NCI-H2227 (cell line): Measurements from ENCODE around the gene GUCY1A2.
"Not testable (repeated sequence)": the region's sequence is repeated elsewhere in the genome, so short reads cannot be mapped to it uniquely, and the experiment has no call there.

Source experiments
- DNase-seq: peaks from one replicate; lab custom pipeline; 2025; ENCODE audit not compliant: unreplicated experiment; lab: John Stamatoyannopoulos, UW

Gene GUCY1A2

DNA sequence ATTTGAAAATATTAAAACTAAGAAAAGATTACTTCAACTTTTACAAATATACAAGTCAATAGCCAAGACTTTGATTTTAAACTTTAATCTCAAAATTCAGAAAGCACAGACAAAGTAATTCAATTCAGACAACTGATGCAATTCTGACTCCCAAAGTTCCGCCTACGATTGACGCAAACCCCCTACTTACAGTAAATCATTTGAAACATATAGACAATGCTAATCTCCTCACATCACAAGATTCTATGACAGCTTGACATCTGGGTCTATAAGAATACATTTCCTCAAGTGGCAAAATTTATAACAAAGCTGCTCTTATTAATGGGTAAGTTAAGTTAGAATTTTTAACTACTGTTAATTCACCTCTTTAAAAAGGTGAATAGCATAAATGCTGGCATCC lies 75.2 kb downstream of the GUCY1A2 start:
- no peak for DNase-seq

DNA sequence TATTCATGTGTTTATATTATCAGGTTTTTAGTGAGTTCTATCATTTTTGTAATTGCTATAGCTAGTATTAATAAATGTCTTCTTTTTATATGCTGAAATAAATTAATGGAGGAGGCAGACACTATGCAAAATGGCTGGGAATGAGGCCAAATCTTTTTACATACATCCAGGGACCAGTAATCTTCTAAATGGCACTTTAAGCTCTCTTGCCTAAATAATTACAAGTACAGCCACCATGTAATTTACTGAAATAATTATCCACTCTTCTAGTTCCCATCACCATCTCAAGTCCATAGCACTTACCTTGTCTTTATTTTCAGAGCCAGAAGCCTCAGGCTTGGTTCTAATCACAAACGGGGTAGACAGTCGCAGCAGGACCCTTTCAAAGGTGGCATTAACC lies 79.1 kb downstream of the GUCY1A2 start:
- peak; percentile 30 for DNase-seq

DNA sequence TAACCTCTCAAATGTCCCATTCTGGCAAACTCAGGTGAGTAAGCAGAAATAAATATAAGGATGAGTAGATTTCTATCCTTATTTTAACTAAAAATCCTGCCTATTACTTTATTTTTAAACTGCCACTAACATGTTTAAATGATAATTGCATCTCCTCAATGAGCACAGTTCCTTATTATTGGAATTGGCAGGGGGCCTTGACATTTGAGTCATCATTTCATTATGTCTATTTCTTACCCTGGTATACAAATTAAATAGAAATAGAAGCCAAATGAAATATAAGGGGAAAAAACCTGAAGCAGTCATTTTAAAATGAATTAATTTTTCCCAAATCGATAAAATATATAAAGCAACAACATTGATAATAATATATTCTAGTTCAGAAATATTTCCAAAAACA lies 81.2 kb downstream of the GUCY1A2 start:
- DNase-seq: no peak

DNA sequence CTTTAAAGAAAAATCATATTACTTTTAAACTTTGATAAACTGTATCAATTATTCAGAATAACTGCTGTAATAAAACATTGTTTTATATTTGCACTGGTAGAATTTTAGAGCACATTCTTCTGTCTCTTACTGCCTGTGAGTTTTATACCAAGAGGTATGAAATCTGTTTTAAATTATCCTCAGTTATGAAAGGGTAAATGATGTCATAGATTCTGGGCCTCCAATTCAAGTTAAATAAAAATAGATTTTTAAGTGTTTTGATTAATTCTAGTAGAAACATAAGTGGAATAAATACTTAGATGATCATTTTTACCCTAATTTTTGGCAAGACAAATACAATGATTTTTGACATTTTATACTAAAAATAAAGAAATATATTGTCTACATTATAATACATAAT lies 93.0 kb downstream of the GUCY1A2 start:
- no peak for DNase-seq

DNA sequence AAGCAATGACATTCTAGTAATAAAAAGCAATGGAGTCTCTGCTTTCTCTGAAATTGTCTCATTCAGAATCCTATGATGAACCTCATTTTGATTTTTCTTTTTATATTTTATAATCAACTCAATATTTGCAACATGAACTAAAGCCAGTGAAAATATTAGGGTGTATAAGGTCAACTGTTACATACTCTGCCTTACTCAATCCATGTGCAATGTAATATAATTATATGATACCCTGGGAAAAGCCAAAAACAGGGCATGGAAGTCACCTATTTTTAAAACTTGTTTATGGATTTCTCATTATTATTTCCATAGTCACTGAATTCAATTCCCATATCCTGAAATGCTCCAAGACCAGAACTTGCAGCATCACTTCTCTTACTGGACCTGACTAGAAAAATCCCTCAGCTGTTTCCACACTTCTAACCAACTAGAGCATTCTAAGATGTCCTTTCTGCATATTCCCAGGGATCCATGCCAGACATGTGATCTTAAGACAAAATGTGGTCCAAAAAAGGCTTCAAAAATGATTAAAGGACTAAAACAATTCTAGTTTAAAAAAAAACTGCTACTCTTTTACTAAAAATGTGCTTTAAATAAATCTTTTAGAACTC lies 97.3 kb downstream of the GUCY1A2 start:
- DNase-seq: no peak

DNA sequence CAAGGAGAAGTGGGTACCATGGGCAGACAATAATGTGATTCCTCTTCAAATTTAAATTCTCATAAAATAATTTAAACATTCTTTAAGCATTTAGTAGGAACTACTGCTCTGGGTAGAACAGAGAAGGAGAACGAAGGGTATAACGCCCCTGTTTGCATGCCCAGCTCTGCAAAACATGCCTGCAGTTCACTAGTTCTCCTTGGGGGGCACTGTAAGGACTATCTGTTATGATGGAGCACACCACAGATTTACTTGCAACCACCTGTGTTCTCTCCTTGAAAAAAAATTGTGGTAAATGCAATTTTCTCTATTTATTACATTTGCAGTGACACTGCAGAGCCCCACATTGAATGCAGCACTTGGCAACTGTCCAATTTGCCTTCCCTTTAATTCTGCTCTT lies 100.3 kb downstream of the GUCY1A2 start:
- DNase-seq: peak; percentile 14

DNA sequence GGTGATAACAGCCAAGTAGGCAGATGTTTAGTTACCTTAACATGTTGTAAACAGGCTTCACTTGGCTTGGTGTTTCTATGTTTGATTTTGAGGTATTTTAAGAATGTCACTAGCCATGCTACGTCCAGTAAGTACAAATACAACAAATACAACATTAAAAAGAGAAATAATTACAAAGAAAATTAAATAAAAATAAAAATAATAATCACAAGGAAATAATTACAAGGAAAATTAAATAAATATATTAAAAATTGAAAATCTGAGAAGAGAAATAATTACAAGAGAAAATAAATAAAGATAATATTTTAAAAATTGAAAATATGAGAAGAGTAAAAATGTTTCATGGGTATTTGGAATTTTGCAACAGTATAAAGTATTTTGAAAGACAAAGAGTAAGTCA lies 103.9 kb downstream of the GUCY1A2 start:
- DNase-seq: no peak

DNA sequence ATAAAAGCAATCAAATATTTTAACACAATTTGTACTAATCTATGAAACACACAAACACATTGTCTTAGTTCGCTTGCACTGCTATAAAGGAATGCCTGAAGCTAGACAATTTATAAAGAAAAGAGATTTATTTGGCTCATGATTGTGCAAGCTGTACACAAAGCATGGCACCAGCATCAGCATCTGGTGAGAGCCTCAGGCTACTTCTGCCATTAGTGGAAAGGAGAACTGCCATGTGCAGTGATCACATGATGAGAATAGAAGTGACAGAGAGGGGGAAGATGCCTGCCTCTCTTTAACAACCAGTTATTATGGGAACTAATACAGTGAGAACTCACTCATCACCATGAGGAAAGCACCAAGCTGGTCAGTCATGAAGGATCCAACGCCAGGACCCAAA lies 105.1 kb downstream of the GUCY1A2 start:
- DNase-seq: no peak

DNA sequence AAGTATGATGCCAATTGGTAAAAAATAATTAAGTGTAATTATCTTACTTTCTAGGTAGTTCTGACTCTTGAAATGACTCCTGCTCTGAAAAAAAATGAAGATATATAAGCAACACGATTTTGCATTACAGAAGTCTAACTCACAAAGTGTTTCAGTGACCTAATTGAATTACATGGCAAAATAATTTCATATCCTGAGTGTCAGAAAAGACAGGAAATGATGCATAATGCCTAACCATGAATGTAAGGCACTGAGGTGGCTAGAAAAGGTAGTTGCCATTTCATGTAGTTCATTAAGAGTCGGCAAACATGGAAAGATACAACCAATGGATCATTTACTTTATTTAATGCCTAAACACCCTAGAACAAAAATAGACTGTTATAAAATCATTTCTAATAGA lies 113.5 kb downstream of the GUCY1A2 start:
- DNase-seq: no peak

DNA sequence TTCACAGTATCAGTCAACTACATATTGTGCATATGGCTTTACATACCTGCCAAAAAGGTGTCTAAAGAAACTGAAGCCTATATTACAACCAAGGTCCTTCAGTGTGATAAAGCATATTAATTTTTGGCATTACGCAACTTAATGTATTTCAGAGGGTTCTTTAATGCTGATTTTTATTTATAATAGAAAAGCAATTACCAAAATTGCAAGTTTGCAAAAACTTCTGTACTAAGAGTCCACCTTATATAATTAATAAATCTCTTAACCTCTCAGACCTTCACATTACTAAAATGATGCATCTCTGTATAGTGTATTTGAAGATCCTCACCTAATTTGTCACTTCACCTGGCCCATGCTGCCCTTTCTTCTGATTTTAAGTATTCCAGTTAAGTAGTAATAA lies 128.6 kb downstream of the GUCY1A2 start:
- DNase-seq: no peak

DNA sequence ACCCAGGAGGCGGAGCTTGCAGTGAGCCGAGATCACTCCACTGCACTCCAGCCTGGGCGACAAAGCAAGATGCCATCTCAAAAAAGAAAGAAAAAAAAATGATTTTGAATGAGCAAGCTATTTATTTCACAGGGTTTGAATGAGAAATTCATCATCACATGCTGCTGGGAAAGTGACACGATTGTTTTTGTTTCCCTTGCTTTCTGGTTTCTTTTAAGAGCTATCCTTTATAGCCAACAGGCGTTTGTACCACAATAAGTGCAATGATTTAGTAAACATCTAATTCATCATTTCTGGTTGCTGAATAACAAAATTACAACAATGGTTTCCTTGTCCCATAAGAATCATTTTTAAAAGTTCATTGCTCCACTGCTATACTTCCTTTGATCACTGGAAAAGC lies 129.9 kb downstream of the GUCY1A2 start:
- no peak for DNase-seq

DNA sequence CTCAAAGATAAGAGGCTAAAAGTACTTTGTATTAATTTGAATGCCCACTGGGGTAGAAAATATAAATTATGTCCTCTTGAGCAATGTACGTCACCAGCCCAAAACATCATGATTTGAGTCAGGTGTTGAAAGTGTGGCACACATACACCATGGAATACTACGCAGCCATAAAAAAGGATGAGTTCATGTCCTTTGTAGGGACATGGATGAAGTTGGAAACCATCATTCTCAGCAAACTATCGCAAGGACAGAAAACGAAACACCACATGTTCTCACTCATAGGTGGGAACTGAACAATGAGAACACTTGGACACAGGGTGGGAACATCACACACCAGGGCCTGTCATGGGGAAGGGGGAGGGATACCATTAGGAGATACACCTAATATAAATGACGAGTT lies 134.6 kb downstream of the GUCY1A2 start:
- DNase-seq: not testable (repeated sequence)

DNA sequence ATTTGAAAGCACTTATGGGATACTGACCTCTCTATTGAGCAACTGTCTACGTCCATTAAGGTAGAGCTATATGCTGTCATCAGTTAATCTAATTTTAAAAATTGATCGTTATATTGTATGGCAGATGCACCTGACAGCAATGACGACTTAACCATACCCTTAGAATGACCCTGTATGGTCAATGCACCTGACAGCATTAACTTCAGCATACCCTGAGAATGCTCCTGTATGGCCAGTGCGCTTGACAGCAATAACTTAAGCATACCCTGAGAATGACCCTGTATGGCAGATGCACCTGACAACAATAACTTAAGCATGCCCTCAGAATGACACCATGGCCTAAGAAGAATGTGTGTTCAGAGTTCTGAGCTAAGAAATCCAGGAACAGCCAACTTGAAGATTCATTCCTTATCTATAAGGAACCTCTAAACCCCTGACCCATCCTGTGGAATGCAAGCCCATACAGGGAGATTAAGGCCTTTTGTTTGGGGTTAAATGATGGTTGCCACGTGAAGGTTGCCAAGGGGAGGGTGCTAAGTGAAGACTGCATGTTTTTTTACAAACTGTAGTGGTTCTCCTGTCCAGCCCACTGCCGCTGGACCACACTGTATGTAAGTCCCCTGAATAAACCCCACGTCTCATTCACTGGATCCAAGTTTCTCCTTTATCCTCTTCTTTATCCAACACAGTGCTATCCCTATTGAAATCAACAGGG lies 138.3 kb downstream of the GUCY1A2 start:
- DNase-seq: no peak

DNA sequence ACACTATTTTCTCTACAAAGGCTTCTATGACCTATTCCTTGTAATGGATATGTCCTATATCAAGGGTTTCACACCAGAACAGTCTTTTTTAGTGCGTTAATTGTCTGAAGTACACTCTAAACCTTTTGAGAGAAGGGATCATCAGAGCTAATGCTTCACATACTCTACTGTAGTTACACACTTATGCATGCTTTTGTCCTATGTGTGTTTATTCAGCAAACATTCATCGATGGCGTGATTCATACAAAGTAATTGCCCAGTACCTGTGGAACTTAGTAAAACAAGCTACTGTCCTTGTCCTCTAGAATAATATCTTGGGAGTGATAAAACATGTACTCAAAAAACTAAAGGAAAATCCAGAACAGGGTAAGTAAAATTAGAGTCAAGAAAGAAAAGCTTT lies 139.2 kb downstream of the GUCY1A2 start:
- no peak for DNase-seq

DNA sequence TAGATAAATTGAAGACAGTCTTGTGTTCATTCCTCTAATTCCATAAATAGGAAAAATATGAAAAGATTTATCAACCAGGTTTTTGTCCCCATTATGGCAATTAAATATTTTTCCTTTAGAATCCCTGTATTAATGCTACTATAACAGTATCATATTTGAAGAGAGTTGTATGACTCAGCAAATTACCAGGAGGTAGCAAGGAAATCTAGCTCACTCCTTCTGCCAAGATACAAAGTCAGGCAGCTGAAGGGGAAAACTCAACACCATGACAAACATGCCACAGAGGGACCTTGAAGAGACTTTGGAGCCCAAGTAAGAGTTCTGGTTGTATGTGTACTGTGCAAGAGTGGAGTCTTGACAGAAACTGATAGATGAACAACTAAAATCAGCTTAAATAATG lies 143.3 kb downstream of the GUCY1A2 start:
- DNase-seq: no peak

DNA sequence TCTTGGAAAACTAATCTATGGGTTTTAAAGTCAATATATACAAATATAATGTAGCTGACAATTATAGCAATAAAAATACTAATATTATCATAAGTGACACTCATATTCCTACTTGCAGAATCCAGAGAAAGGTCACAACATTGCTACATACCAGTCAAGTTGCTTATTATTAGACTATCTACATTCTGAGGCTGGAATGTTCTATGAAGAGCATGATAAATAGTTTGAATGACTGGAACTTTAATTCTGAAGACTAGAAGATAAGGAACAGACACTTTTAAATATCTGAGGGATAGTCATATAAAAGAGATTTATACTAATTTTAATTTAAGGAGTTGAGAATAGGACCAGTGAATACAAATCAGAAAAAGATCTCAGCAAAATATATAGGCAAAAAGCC lies 146.0 kb downstream of the GUCY1A2 start:
- DNase-seq: no peak

DNA sequence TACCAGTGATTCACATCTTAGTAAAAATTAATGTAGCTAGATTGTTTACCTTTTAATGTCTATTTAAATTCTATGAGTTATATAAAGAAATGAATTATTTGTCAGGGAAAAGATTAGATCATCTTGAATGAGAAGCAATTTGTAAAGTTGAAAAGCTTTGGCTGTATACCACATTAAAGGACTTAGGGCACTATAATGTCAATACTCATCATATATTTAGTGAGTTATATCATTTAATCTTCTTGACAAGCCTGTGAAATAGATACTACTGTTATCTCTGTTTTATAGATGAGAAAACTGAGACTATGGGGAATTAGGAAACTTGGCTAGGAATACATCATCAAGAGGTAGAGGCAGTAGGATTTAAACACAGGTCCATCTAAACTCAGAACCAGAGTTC lies 160.1 kb downstream of the GUCY1A2 start:
- DNase-seq: no peak

DNA sequence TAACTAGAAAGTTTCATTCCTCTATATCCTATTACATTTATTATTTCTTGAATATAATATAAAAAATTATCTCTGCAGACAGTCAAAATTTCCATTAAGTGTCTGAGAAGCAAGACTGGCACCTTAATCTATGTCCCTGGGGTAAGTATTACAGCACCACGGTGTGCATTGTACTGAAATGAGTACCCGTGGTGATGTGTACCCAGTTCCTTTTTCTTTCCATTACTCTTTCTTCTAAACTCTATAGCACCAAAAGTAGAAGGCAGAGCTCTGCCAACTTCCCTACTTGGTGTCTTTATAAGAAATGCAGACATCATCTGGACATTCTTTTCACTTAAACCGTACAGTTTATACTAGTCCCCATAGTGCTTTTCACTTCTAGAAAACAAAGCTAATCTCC lies 161.7 kb downstream of the GUCY1A2 start:
- no peak for DNase-seq

DNA sequence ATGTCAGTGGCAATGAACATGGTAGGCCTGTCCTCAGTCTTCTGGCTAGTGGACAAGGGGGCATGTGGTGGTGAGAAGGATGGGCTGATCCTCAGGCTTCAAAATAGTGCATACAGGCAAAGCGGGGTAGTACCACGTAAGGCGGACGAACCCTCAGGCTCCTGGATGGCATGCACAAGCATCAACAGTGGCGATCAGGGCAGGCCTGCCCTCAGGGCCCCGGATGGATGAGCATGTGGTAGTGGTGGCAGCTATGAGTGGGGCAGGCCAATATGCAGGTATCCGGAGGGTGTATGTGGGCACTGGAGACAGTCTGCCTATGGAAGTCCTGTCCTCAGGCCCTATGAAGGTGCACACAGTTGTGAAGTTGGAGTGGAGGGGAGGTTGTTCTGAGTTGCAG lies 163.8 kb downstream of the GUCY1A2 start:
- DNase-seq: no peak

DNA sequence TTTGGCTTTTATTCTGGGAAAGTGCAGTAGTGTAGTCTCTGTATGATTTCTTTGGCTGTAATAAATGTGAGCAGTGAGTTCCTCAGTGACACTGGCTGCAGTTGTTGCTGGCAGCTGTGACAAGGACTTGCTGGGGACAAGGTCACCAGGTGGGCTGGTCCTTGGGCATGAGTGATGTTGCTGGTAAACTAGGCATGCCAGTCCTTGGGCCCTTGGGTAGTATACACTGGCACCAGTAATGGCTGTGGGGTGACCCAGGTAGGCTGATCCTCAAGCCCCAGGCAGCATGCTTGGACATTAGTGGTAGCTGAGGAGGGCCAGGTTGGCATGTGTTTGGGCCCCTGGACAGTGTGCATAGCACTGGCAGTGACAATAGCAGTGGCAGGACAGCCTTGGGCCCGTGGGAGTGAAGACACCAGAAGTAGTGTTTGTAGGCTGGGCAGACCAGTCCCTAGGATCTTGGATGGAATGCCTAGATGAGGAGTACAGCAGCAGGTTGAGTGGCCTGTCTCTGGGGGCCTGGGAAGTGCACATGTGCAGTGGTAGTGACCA lies 164.3 kb downstream of the GUCY1A2 start:
- no peak for DNase-seq

DNA sequence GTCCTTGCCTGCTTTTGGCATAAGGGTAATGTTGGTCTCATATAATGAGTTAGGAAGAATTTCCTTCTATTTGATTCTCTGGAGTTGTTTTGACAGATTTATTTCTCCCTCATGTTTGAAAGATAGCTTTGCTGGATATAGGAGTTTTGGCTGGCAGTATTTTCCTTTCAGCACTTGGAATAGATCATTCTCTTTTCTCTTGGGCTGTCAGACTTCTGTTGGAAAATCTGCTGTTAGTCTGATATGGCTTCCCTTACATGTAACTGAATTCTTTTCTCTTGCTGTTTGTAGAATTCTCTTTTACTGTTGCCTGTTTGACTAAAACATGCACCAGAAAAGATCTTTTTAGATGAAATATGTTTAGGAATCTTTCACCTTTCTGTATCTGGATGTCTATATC lies 165.5 kb downstream of the GUCY1A2 start:
- no peak for DNase-seq

DNA sequence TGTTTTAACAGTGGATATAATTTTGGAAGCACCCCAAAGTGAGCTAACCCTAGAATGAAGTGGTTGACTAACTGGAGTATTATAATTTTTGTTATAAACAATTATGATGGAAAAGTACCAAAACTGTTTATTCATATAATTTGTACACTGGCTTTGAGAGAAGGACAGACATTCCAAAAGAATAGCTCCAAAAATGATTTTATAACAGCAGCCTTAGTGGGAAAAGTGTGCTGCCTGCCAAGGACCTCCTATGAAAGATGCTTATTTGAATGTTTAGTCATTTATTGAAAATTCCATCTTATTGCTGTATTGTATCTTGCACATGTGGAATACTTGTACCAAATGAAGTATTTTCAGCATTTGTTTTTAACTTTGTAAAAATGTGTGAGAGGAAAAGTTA lies 169.8 kb downstream of the GUCY1A2 start:
- no peak for DNase-seq

DNA sequence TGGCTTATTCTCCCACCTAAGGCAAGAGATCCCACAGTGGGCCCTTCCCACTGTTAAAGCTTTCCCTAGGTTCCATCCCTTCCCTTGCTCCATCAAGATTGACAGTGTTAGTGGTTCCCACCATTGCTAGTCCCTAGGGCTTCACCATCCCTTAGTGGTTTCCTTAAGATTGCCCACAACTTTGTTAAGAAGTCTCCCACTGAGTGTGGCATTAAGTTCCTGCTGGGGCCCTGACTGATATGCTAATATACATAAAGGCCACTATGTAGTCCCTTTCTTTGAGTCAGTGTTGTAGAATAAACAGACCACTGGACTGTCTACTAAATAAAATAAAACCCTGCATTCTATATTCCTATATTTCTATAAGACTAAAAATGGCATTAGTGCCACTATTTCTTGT lies 176.1 kb downstream of the GUCY1A2 start:
- no peak for DNase-seq
